GM21526 (cell line): ENCODE results near the gene ARRDC2.
A peak's percentile ranks its signal among the peaks of the same experiment; 100 is the strongest.
"Not testable (repeated sequence)": the region's sequence is repeated elsewhere in the genome, so short reads cannot be mapped to it uniquely, and the experiment has no call there.

Experiments used
- ATAC-seq: cut with Tn5 transposase; IDR thresholded peaks from one replicate; pipeline ENCODE4 v1.9.1; 2021; ENCODE audit warnings: moderate library complexity; ENCODE audit not compliant: unreplicated experiment, low FRiP score

Gene ARRDC2

DNA sequence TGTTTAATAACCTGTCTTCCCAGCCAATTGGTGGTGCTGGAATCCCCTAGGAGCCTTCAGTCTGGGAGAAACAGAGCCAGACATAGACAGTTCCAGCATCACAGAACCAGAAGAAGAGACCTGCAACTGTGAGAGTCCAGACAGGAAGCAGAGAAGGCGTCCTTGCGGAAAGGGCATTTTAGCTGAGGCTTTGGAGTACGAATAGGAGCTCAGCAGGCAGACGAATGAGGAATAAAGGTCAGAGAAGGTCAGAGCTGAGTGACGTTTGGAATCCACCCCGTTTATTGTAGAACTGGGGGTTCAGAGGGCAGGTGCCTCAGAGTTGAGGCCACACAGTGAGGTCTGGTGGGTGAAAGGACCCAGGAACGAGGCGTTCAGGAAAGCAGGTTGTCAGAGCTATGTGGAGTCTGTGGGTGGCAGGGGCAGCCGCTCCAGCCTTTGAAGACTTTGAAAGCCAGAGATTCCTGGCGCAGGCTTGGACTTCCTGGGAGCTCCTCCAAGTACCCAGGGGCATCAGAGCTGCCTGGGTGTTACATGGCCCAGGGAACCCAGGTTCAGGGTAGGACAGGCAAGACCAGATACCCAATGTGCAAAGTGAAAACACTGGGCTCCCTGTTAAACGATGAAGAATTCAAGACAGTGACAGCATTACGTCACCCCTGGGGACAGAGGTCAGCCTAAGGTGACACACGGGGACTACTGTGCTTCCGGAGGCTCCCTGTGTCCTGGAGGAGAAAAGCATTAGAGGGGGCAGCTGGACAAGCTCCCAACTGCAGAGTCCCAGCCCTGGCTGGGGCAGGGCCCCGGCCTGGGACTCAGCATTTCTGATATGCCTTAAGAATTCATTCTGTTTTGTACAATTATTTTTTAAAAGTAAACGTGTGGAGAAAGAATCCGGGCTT lies 5.5 kb downstream of the ARRDC2 start:
- no peak for ATAC-seq

DNA sequence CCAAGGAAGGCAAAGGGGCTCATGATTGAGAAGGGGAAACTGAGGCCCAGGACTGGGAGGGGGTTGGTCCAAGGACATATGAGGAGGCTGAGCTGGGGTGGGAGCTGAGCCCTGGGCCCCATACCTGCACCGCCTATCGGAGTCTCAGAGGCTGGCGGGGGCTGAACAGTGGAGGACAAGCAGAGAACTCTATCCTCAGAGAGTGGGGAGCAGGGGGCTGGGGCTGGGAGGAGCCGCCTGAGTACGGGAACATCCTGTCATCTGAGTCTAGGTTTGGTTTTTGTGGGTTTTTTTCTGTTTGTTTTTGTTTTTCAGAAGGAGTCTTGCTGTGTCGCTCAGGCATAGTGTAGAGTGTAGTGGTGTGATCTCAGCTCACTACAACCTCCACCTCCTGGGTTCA lies 6.2 kb downstream of the ARRDC2 start:
- ATAC-seq = no peak

DNA sequence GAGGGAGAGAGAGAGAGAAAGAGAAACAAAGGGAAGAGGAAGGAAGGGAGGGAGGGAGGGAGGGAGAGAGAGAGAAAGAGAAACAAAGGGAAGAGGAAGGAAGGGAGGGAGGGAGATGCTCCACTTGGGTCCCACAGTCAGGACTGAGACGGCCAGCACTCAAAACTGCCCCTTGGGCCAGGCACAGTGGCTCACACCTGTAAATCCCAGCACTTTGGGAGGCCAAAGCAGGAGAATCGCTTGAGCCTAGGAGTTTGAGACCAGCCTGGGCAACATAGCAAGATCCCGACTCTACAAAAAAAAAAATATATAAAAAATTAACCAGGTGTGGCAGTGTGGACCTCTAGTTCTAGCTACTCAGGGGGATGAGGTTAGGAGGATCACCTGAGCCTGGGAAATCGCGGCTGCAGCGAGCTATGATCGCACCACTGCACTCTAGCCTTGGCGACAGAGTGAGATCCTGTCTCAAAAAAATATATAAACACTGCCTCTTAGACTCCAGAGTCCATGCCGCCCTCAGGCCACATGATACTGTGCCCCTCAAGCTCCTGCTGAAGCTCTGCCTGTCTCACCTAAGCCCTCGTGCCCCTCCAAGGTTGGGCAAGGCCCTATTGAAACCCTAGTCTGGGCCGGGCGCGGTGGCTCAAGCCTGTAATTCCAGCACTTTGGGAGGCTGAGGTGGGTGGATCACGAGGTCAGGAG lies 8.4 kb downstream of the ARRDC2 start:
- ATAC-seq = no peak

DNA sequence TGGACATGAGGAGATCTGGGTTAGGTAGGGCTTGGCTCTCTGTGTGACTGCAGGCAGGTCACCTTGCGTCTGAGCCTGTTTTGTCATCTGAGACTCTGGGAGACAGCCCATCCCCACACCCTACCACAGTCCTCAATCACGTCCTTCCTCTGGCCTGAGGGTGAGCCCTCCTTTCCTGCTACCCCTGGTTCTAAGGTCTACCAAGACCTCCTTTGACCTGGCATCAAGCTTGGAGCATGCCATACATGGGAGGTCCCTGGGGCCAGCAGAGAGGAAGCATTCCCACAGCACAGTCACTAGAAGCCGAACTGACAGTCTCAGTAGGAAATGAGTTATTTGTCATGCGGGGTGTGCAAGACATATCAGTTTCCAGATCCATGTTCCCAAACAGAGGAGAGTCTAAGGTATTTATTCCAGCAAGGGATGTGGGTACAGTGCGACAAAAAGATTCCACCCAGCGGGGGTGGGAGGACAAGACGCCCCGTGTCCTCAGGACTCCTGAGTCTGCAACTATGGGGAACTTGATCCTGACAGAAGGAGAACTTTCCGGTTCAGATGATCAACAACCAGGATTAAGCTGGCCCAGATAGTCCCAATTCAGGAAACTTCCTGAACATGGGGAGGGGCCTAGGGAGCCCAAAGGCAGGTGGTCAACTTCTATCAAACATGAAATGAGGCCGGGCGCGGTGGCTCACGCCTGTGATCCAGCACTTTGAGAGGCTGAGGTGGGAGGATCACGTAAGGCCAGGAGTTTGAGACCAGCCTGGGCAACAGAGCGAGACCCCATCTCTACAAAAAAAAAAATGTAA lies 9.5 kb downstream of the ARRDC2 start:
- ATAC-seq = no peak

DNA sequence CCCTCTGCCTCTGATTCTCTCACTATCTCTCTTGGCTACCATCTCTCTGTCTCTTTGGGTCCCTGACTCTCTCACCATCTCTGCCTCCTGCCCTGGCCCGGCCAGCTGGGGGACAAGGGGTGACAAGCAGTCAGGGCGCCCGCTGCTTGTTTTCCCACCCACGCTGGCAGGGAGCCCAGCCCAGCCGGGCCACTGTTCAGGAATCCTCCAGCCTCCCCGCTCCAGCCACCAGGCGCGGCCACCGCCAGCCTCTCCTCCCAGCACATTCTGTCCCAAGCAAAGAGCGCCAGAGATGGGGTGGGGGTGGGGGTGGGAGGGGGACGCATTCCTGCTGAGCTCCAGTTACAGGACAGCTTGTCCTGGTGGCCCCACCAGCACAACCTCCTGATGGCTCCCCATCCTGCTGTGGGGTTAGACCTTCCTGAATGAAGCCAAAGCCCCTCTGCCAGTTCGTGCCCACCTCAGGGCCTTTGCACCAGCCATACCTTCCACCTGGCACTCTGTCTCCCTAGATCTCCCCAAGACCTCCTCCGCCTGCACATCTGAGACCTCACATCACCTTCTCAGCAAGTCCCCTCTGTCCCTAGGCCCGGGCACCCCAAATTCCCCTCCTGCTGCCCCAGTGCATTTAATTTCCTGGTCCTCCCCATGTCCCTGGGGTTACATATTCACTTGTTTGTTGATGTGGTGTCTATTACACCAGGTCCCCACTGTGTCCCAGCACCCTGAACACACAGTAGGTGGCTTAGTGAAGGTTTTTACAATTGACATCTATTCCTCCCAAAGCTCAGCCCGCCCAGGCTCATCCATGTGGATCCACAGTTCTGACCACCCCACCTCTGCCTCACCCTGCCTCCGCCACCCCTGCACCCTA lies 12.5 kb downstream of the ARRDC2 start:
- no peak for ATAC-seq

DNA sequence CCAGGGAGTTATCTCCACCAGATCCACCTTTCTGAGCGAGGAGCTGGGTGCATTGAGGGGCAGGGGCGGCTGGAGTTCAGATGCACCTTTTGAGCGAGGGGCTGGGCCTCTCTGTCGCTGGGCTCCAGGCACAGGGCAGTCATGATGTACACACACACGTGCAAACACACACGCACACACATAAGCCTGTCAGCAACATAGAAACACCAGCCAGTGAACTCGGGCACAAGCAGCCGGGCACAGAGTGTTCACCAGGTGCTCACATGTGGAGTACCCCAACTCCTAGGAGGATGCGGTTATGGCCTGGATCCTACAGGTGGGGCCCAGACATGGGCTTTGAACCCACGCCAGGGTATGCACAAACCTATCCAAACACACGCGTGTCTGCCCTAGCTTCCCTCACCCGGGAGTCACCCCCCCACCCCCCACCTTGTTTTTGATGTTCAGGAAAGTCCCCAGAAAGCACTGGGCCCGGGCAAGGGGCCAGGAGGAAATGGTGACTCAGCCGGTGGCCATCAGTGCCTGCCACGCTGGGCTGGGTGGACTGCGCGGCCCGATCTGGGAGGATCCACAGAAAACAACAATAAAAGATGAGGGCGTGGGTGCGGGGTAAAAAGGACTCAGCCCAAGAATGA lies 13.3 kb downstream of the ARRDC2 start:
- no peak for ATAC-seq

DNA sequence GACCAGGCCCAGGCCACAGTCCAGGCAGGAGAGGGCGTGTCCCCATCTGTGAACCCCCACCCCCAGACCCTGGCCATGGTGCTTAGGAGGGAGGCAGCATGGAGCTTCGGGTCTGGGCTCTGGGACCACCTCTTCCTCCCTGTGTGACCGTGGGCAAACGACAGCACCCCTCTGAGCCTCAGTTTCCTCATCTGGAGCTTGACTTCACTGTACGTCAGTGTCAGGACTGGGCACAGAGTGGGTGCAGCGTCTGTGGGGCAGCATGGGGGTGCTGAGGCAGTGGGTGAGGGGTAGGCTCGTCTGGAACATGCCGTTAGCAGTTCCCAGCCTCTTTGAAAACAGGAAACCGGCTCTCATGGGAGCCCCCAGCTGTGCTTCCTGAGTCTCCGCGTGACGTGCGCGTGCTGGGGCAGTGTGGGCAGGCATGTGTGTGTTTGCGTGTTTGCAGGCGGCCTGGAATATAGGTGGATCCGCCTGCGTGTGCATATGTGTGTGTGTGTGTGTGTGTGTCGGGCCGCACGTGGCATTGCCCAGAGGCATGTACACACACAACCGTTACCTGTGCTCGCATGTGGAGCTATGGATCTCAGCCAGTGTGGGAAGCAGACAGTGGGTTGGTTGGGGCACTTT lies 15.8 kb downstream of the ARRDC2 start:
- ATAC-seq = no peak

DNA sequence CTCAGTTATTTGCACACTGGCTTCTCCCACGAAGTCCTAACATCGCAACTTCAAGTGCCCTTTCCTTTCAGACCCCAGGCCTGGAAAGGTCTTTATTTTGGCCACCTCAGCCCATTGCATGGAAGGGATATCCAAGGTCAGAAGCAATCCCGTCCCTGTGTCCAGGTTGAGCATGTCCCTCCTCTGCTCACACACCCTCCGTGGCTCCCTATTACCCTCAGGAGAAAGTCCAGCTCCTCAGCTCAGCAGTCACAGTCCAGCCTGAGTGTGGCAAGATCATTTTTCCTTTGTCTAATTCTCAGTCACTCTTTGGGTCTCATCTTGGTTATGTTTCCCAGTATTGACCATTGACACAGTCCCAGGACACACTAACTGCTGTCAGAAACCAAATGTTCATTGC lies 19.2 kb downstream of the ARRDC2 start:
- no peak for ATAC-seq

DNA sequence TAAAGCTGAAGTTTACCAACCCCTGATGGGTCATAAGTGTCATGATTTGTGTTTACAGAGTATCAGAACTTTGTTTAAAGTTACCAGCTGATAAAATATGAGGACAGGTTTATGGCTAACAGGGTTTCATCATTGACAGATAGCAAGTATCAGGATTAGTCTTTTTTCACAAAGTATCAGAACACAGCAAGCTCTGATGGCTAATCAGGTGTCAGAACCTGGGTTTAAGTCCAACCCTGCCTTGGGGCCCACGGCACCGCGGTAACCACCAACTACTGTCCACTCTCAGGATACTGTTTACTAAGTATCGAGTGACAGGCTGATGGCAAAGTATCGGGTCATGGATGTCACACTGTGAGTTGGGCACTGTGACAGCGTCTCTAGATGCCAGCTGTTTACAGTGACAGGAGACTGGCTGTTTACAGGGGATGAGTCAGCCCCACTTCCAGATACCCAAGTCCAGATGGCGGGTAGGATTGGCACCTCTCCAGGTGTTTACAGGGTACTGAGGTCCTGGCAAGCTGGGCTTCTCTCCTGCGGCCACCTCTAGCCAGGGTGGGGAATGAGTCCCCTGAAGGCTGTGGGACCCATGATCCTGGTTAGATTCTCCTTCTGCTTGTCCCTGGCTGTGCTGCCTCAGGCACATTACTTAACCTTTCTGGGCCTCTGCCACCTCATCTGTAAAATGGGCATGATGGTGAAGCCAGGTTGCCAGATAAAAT lies 21.8 kb downstream of the ARRDC2 start:
- no peak for ATAC-seq

DNA sequence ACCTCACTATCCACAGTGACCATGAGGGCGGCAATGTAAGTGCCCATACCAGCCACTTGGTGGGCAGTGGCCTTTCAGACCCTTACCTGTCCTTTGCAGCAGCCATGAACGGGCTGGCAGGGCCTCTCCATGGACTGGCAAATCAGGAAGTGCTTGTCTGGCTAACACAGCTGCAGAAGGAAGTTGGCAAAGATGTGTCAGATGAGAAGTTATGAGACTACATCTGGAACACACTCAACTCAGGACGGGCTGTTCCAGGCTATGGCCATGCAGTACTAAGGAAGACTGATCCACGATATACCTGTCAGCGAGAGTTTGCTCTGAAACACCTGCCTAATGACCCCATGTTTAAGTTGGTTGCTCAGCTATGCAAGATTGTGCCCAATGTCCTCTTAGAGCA lies 23.4 kb downstream of the ARRDC2 start:
- ATAC-seq = not testable (repeated sequence)

DNA sequence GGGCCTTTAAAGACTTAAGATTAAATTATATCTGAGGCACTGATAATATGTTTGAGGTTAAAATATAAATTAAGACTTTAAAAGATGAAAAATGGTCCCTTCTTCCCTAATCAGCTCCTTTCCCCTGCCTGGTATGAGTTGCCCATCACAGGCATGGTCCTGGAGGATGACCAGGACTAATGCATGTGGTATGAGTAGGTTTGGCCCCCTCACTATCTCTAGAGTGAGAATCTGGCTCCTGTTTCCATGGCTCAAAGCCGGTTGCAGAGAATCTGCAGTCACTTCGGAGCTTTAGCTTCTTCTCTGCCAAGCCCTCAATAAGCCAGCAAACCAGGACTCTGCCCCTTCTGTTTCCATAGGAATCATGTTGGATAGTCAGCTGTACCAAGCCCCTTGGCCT lies 24.1 kb downstream of the ARRDC2 start:
- ATAC-seq = not testable (repeated sequence)

DNA sequence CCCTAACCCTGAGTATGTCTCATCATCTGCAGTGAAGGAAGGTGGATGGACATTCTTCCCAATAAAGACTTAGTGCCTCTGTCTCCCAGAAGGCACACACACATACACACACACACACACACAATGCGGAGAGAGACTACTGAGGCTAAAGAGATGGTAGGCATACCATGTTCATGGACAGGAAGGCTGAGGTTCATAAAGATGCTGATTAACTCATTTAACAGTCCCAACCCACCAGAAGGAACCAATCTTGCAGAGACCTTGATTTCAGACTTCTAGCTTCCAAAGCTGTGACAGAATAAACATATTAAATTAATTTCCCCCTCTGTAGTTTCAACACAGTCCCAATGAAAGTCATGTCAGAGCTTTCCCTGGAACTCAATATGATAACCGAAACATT lies 33.1 kb downstream of the ARRDC2 start:
- ATAC-seq = no peak

DNA sequence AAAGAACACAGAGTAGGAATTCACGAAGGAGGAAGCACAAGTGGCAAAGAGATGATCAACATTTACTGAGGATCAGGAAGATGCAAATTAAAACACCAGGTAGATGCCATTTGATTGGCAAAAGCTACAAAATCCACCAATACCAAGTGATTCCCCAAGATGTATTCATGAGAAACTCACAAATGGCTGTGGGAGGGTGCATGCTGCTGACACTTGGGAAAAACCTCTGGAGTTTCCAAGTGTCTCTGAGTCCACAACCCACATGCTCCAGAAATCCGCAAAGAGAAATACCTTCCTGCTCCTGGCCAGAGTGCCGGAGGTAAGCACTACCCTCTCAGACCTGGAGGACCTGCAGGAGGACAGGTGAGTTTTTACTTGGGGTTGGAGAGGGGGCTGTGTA lies 35.7 kb downstream of the ARRDC2 start:
- no peak for ATAC-seq

DNA sequence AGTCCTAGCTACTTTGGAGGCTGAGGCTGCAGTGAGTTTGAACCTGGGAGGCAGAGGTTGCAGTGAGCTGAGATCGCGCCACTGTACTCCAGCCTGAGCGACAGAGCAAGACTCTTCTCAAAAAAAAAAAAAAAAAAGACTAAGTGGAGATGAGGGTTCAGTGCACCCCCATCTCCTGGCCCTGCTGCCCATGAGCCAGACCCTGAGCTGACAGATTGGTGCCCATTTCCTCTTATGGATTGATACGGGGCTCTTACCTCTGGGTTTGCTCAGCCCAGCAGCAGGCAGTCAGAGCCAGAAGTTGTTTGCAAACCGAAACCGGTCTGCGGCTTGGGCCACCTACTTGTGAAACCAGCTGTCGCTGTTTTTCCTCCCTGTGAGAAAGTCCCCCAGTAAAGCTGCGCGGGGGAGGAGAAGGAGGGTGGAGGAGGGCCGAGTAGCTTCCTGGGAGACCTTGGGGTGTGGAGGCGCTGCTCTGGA lies 36.9 kb downstream of the ARRDC2 start:
- ATAC-seq = peak; percentile 77

DNA sequence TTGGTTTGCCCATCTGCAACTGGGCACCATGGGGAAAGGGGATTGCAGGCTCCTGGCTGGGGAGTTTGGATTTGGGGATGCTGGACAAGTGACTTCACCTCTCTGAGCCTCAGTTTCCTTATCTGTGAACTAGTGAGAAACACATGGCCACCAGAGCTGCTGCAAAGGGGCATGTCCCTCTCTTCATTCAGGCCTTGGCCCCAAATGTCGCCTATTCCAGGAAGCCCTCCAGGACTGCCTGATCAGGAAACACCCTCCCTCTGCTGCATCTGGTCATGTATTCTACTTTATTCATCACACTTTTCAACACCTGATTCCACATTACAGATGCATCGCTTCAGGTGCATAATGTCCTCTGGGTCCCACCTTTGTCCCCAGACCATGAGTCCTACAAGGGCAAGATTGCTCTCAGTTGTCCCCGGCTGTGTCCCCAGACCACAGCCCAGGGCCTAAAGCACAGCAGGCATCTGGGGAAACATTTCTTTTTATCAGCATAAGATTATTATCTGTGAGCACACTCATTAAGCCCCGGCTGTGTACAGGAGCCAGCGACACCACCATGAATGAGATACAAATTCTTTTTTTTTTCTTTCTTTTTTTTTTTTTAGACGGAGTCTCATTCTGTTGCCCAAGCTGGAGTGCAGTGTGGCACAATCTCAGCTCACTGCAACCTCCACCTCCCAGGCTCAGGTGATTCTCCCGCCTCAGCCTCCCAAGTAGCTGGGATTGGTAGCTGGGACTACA lies 37.5 kb downstream of the ARRDC2 start:
- peak; percentile 18 for ATAC-seq

DNA sequence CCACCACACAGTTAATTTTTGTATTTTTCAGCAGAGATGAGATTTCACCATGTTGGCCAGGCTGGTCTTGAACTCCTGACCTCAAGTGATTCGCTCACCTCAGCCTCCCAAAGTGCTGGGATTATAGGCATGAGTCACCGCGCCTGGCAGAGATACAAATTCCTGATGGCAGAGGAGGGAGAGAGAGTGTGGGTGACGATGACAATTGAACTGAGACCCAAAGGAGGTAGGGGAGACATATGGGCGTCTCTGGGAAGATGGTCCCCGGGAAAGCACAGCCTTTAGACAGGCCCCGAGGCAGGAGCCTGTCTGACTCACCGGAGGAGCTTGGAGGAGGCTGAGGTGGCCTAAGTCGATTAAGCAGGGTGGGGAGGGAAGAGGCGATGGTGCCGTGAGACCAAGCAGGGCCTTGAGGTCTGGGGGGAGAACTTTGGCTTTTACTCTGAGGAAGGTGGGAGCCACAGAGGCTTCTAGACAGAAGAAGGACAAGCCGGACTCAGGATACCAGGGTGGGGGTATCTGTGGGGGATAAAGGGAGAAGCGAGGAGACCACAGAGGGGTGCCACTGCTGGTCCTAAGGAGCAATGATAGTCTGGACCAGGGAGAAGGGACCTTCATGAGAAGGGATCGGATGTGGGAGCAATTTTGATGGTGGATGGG lies 38.2 kb downstream of the ARRDC2 start:
- no peak for ATAC-seq

DNA sequence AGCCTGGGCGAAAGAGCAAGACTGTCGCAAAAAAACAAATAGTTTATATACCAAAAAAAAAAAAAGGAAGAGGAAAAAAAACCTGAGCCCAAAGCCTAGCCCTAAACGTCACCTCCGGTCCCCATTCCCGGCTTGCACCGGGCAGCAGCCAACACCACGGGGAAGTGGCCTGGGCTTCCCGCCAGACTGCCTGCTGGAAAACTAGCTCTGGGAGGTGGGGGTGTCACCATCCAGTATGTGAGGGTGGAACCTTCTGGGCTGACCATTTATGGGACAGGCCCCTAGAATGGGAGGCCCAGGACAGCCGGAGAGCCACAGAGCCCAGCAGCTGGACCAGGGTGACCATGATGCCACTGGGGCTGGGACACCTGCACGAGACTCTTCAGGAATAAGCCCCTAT lies 41.4 kb downstream of the ARRDC2 start:
- ATAC-seq = no peak
